Stimulated activated memory B cell treated with anti-CD40 and anti-IgM and Interleukin-4, amounts not matched to agents 10 μg/mL and 1 μg/mL and 100 μg/mL, for 72 hours (primary cell): Measurements from ENCODE around the gene CFAP69.
"Not testable (repeated sequence)": the region's sequence is repeated elsewhere in the genome, so short reads cannot be mapped to it uniquely, and the experiment has no call there.

ENCODE experiments used
- ATAC-seq: fragments of 150-1000 bp; cut with Tn5 transposase; 2 replicates; pipeline ENCODE4 v1.10.0; 2021
- H3K27ac Mint-ChIP-seq: one replicate; pipeline ENCODE4 v1.8.0; 2022; ENCODE audit warnings: mild to moderate bottlenecking, mixed read lengths
- H3K27me3 Mint-ChIP-seq: one replicate; pipeline ENCODE4 v1.8.0; 2022; ENCODE audit warnings: mixed read lengths
- H3K36me3 Mint-ChIP-seq: one replicate; pipeline ENCODE4 v1.8.0; 2022; ENCODE audit warnings: mixed read lengths
- H3K4me1 Mint-ChIP-seq: one replicate; pipeline ENCODE4 v1.8.0; 2022; ENCODE audit warnings: mixed read lengths
- H3K4me3 Mint-ChIP-seq: one replicate; pipeline ENCODE4 v1.8.0; 2022; ENCODE audit warnings: mild to moderate bottlenecking, moderate library complexity, mixed read lengths
- H3K9me3 Mint-ChIP-seq: one replicate; pipeline ENCODE4 v1.8.0; 2022; ENCODE audit warnings: mixed read lengths

CFAP69 gene

DNA sequence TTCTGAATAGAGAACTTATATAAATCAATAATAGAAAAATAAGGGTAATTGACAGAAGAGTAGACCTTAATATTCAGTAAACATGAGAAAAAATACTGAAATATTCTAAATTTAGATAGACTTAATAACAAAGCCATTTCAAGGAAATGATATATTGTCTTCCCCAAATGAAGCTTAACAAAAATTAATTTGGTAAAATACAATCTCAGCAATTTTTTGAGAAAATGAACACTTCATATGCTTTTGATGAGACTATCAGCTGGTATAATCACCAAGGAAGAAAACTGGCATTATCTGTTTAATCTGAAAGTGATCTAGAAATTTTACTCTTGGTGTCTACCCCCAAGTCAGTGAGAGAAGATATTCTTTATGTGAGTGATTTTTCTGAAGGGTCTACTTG lies 77.9 kb downstream of the CFAP69 start:
- Mint-ChIP-seq H3K4me3 (no peak overlapping the region), H3K4me1 (no peaks in the 10 kb centered on the region), H3K27me3 (peaks cover 49% of the 10 kb centered on the region), H3K27ac (no peak overlapping the region), H3K9me3 (no peaks in the 10 kb centered on the region), H3K36me3 (no peaks in the 10 kb centered on the region)
- no peak for ATAC-seq

DNA sequence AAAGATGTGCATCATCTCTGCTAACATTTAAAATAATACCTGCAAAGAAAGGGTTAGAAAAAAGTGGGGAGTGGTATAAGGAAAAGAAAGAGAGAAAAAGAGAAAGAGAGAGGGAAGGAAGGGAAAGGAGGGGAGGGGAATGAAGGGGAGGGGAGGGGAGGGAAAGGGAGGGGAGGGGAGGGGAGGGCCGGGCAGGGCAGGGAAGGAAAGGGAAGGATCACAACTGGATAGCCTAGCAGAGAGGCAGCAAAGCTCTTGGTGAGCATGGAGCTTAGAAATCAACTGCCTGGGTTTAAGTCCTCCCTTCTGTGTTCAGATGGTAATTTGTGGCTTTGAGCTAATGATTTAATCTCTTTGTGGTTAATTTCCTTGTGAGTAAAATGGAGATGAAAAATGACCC lies 81.5 kb downstream of the CFAP69 start:
- no peaks in the 10 kb centered on the region for H3K9me3 Mint-ChIP-seq
- ATAC-seq = no peak
- peaks cover 22% of the 10 kb centered on the region for H3K27me3 Mint-ChIP-seq
- H3K4me1 Mint-ChIP-seq = no peaks in the 10 kb centered on the region
- no peak overlapping the region for H3K4me3 Mint-ChIP-seq
- no peaks in the 10 kb centered on the region for H3K36me3 Mint-ChIP-seq
- no peak overlapping the region for H3K27ac Mint-ChIP-seq

DNA sequence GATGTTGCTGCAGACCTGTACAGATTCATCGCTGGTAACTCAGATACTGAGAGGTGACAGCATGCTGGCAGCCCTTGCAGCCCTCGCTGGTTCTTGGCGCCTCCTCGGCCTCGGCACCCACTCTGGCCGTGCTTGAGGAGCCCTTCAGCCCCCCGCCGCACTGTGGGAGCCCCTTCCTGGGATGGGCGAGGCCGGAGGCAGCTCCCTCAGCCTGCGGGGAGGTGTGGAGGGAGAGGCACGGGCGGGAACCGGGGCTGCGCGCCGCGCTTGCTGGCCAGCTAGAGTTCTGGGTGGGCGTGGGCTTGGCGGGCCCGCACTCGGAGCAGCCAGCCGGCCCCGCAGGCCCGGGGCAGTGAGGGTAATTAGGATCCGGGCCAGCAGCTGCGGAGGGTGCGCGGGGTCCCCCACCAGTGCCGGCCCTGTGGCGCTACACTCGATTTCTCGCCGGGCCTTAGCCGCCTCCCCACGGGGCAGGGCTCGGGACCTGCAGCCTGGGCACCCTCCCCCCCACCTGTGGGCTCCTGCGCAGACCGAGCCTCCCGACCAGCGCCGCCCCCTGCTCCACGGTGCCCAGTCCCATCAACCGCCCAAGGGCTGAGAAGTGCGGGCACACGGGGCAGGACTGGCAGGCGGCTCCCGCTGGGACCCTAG lies 89.3 kb downstream of the CFAP69 start:
- H3K4me1 Mint-ChIP-seq = no peaks in the 10 kb centered on the region
- H3K36me3 Mint-ChIP-seq = no peaks in the 10 kb centered on the region
- peaks cover 3% of the 10 kb centered on the region for H3K9me3 Mint-ChIP-seq
- no peak for ATAC-seq
- no peaks in the 10 kb centered on the region for H3K27me3 Mint-ChIP-seq
- no peak overlapping the region for H3K4me3 Mint-ChIP-seq
- no peak overlapping the region for H3K27ac Mint-ChIP-seq

DNA sequence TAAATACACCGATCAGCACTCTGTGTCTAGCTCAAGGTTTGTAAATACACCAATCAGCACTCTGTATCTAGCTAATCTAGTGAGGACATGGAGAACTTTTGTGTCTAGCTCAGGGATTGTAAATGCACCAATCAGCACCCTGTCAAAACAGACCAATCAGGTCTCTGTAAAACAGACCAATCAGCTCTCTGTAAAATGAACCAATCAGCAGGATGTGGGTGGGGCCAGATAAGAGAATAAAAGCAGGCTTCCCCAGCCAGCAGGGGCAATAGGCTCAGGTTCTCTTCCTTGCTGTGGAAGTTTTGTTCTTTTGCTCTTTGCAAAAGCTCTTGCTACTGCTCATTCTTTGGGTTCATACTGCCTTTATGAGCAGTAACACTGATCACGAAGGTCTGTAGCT lies 90.0 kb downstream of the CFAP69 start:
- H3K36me3 Mint-ChIP-seq, H3K4me3 Mint-ChIP-seq, H3K27me3 Mint-ChIP-seq, H3K27ac Mint-ChIP-seq, H3K4me1 Mint-ChIP-seq, H3K9me3 Mint-ChIP-seq, ATAC-seq: not testable (repeated sequence)

DNA sequence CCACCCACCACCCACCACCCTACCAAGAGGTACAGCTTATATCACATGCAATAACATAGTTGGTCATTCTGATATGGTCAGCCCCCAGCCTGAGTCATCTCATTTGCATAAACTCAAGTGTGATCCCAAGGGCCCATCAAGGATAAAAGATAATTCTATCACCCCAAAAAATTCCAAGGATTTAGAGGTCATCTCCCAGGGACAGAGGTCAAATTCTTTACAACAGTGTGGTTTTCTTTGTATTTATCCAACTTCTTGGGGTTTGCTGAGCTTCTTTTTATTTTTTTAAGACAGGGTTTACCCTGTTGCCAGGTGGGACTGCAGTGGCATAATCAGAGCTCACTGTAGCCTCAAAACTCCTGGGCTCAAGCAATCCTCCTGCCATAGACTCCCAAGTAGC lies 92.1 kb downstream of the CFAP69 start:
- H3K36me3 Mint-ChIP-seq = no peaks in the 10 kb centered on the region
- no peaks in the 10 kb centered on the region for H3K27me3 Mint-ChIP-seq
- no peak overlapping the region for H3K27ac Mint-ChIP-seq
- no peak overlapping the region for H3K4me3 Mint-ChIP-seq
- peaks cover 3% of the 10 kb centered on the region for H3K9me3 Mint-ChIP-seq
- H3K4me1 Mint-ChIP-seq = no peaks in the 10 kb centered on the region
- no peak for ATAC-seq

DNA sequence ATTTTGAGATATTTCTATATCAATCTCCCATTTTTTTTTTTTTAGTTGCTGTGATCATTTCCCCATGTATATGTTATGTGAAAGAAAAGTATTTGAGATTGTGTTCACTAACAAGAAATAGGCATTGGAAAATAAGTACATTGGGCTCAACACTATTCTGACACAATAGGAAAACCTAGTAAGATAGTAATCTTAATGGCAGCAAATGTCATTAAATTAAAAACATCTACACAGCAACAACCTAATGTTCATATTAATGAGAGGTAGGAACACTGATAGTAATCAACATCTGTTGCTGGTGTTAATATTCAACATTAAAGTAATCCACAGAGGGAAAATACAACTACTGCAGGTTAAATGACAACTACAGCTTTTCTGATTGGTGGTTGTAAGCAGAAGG lies 100.0 kb downstream of the CFAP69 start:
- Mint-ChIP-seq H3K27me3 (no peaks in the 10 kb centered on the region), H3K9me3 (peaks cover 4% of the 10 kb centered on the region), H3K4me3 (peak overlapping the region; percentile 92), H3K27ac (peak overlapping the region; percentile 99), H3K36me3 (peaks cover 12% of the 10 kb centered on the region), H3K4me1 (peaks cover 18% of the 10 kb centered on the region)
- no peak for ATAC-seq

DNA sequence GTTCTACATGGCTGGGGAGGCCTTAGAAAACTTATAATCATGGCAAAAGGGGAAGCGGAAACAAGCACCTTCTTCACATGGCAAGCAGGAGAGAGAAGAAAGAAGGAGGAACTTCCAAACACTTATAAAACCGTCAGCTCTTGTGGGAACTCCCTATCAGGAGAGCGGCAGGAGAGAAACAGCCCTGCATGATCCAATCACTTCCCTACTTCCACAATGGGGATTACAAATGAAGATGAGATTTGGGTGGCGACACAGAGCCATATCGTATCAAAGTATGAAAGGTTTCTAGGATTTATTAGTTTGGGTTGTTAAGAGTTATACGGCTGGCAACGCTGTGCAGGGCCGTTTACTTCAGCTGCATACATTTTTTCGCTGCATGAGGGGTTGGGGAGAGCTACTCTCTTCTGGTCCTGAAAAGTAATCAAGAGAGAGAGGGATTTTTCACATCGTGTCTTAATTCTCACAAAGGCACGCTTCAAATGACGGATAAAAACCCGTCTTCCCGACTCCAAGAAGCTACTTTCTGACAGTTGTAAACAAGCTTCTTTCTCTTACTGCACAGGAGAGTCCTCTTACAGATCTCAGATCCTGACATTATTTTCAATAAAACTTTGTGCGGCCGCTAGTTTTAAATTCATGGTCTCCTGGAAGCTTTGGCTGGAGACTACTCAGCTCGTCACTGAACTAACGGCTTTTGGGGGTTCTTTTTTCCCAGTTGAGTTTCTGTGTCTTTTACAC lies 100.8 kb downstream of the CFAP69 start:
- H3K4me3 Mint-ChIP-seq = peak overlapping the region; percentile 92
- peak; percentile 2 for ATAC-seq
- peaks cover 21% of the 10 kb centered on the region for H3K4me1 Mint-ChIP-seq
- H3K36me3 Mint-ChIP-seq = peaks cover 19% of the 10 kb centered on the region
- peaks cover 5% of the 10 kb centered on the region for H3K9me3 Mint-ChIP-seq
- H3K27me3 Mint-ChIP-seq = no peaks in the 10 kb centered on the region
- H3K27ac Mint-ChIP-seq = peak overlapping the region; percentile 99

DNA sequence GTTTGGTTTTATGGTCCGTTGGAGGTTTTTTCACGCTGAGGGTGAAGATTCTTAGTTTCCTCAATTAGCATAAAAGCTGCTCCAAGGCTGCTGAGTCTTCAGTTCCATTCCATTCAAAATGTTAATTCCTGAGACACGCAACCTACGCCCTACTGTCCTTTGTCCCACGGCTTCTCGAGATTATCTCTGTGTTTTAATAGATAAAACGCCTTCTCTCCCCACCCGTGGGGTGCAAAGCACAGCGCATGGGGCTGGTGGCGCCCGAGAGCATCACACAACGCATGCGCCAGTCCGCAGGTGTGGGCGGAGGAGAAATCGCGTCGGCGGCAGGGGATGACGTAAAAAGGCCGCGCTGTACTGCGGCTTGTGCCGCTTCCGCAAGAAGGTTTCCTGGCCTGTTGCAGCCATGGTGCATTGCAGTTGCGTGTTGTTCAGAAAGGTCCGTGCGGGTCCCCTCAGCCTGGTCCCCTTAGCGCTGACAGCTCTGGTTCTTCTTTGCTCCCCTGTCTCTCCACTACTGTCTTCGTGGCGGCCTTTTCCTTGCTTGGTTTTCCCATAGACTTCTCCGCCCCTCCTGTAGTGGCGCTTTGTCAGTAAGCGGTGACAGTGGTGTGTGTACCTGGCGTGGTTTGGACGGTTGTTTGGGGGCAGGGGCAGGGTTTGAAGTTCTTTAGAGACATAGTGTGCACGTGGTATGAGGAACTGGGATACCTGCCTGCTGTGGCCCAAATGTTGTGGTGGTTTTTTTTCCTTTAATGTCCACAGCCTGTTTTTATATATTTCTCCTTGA lies 101.6 kb downstream of the CFAP69 start, which contains the start of gene GTPBP10:
Gene GTPBP10, plus strand, starts transcription at position 381 of the 790 bp plus-strand sequence. Its CDS starts 26 bp downstream, at position 407.
- Mint-ChIP-seq H3K36me3 (peaks cover 22% of the 10 kb centered on the region), H3K4me3 (peak within 1 kb of the TSS; percentile 92), H3K9me3 (peaks cover 5% of the 10 kb centered on the region), H3K27me3 (no peaks in the 10 kb centered on the region), H3K27ac (peak within 1 kb of the TSS; percentile 99), H3K4me1 (peaks cover 22% of the 10 kb centered on the region)
- ATAC-seq = peak; percentile 96

DNA sequence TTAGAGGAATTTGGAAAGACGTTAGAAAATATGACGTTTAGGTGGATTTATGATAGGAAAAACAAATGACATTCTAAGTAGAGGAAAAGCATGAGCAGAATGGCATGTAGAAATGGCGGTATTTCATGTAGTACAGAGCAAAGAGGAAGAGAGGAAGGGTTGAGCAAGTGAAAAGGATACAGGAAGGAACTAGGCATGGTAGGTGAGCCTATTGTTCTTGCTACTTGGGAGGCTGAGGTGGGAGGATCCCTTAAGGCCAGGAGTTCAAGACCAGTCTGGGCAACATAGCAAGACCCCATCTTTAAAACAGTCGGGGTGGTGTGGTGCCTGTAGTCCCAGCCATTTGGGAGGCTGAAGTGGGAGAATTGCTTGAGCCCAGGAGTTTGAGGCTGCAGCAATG lies 102.8 kb downstream of the CFAP69 start:
- peak overlapping the region; percentile 99 for H3K27ac Mint-ChIP-seq
- H3K4me1 Mint-ChIP-seq = peaks cover 34% of the 10 kb centered on the region
- no peak for ATAC-seq
- peaks cover 33% of the 10 kb centered on the region for H3K36me3 Mint-ChIP-seq
- peak overlapping the region; percentile 92 for H3K4me3 Mint-ChIP-seq
- H3K9me3 Mint-ChIP-seq = peaks cover 5% of the 10 kb centered on the region
- H3K27me3 Mint-ChIP-seq = no peaks in the 10 kb centered on the region

DNA sequence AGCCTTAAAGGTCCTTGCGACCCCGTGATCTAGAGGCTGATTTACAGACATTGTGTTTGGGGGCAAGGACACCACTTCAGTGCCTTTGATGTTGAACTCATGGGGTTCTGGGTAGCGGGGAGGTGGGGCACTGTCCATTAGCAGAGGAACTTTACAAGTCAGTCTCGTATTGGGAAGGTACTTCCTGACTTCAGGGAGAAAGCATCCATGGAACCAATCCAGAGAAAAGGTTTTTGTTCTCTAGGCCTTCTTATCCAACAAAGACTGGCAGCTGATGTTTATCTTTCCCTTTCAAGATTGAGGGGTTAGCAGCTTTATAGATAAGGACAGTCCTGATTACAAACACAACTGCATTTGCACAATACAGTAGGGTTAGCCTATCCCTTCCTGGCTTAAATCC lies 104.3 kb downstream of the CFAP69 start:
- no peak for ATAC-seq
- no peak overlapping the region for H3K4me3 Mint-ChIP-seq
- no peaks in the 10 kb centered on the region for H3K27me3 Mint-ChIP-seq
- peaks cover 5% of the 10 kb centered on the region for H3K9me3 Mint-ChIP-seq
- peaks cover 34% of the 10 kb centered on the region for H3K4me1 Mint-ChIP-seq
- no peak overlapping the region for H3K27ac Mint-ChIP-seq
- H3K36me3 Mint-ChIP-seq = peaks cover 40% of the 10 kb centered on the region

DNA sequence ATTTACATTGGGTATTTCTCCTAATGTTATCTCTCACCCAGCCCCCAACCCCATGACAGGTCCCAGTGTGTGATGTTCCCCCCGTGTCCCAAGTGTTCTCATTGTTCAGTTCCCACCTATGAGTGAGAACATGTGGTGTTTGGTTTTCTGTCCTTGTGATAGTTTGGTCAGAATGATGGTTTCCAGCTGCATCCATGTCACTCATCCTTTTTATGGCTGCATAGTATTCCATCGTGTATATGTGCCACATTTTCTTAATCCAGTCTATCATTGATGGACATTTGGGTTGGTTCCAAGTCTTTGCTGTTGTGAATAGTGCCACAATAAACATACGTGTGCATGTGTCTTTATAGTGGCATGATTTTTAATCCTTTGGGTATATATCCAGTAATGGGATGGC lies 105.1 kb downstream of the CFAP69 start:
- H3K4me3 Mint-ChIP-seq = not testable (repeated sequence)

DNA sequence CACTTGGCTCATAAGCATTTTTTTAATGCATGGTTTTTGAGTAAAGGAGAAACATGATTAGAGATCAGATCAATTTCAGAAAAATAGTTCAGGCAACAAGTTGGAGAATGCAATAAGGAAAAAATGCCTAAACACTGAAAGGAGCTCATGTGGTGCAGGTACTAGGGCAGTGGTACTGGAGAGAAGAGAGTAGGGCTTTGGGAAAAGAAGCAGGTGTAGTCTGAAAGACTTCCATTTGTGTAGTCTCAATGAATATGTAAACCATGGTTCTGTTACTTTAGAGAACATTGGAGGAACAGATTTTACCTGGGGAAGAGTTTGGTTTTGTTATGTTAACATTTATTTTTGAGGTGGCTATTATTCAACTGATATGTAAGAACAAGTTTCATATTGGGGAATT lies 107.0 kb downstream of the CFAP69 start:
- Mint-ChIP-seq H3K4me3 (no peak overlapping the region), H3K27ac (no peak overlapping the region), H3K9me3 (peaks cover 7% of the 10 kb centered on the region), H3K4me1 (peaks cover 26% of the 10 kb centered on the region), H3K36me3 (peaks cover 55% of the 10 kb centered on the region), H3K27me3 (no peaks in the 10 kb centered on the region)
- ATAC-seq = no peak

More for the DNA sequence above, 105.1 kb downstream of the CFAP69 start:
- not testable (repeated sequence) for H3K27ac Mint-ChIP-seq, ATAC-seq, H3K9me3 Mint-ChIP-seq, H3K27me3 Mint-ChIP-seq
- peaks cover 34% of the 10 kb centered on the region for H3K4me1 Mint-ChIP-seq
- H3K36me3 Mint-ChIP-seq = peaks cover 40% of the 10 kb centered on the region
